MM.1S (cell line): ENCODE data around the gene HOXA13.

Experiments
- CTCF ChIP-seq: fragments of 300-600 bp; sonication (generic); IDR thresholded peaks from 2 replicates; pipeline ENCODE4 v1.5.1; 2016; ENCODE audit warnings: antibody characterized with exemption, low read length, mixed read lengths
- EZH2 ChIP-seq: fragments of 300-600 bp; sonication (generic); optimal IDR thresholded peaks from 2 replicates; pipeline ENCODE3; 2017; ENCODE audit warnings: low read depth, mild to moderate bottlenecking, antibody characterized with exemption, low read length, mixed read lengths

- TF ChIP-seq CTCF (peak; percentile 74), EZH2 (no peak)
Observed at GRCh38 chr7:27196287-27196767, 3.6 kb downstream of the HOXA13 start.
